Thyroid gland (tissue), 4 donors: Measurements from ENCODE around the gene MKNK1. TPM values are rescaled to one million over a fixed set of nuclear protein-coding genes. Genes with fewer than 3 reads are reported as not detected.
A peak's percentile ranks its signal among the peaks of the same experiment; 100 is the strongest.

Experiments
- DNase-seq, 2 donors: peaks; one replicate each; pipeline ENCODE4 v3.0.0-alpha.2; 2019
- H3K27ac ChIP-seq, 3 donors: fragments of 200-600 bp; sonication (generic); 1 replicate in 2 of 3; 2 replicates in 1 of 3; pipeline ENCODE4 v1.5.1; 2016 to 2019; ENCODE audit warnings: mild to moderate bottlenecking in 1 of 3, moderate library complexity in 1 of 3
- H3K27me3 ChIP-seq: fragments of 200-600 bp; sonication (generic); one replicate; pipeline ENCODE4 v1.5.1; 2019
- H3K36me3 ChIP-seq, 2 donors: fragments of 200-600 bp; sonication (generic); one replicate each; pipeline ENCODE4 v1.5.1; 2016 to 2019
- H3K4me1 ChIP-seq, 2 donors: fragments of 200-600 bp; sonication (generic); one replicate each; pipeline ENCODE4 v1.5.1; 2017 to 2019
- H3K4me3 ChIP-seq, 3 donors: fragments of 200-600 bp; sonication (generic); replicated peaks in 1 of 3; 1 replicate in 2 of 3; 2 replicates in 1 of 3; pipeline ENCODE4 v1.5.1; 2016; ENCODE audit warnings: mild to moderate bottlenecking in 1 of 3
- H3K9me3 ChIP-seq: fragments of 200-600 bp; sonication (generic); one replicate; pipeline ENCODE4 v1.5.1; 2017
- CTCF ChIP-seq, 6 experiments: fragments of 200-600 bp in 3 of 6; fragments of 450-650 bp in 3 of 6; sonication (generic) in 3 of 6; IDR thresholded peaks; one replicate each; pipeline ENCODE4 v1.5.1; 2016 to 2019; ENCODE audit warnings: antibody characterized with exemption in 6 of 6, mild to moderate bottlenecking in 2 of 6, inconsistent platforms in 1 of 6, moderate library complexity in 1 of 6
- POLR2A ChIP-seq, 2 donors: fragments of 450-650 bp; IDR thresholded peaks; one replicate each; pipeline ENCODE4 v1.6.1; 2017; ENCODE audit warnings: antibody characterized with exemption in 2 of 2, mild to moderate bottlenecking in 2 of 2, moderate library complexity in 1 of 2
- WGBS, 2 donors: methylation state at CpG; one replicate each; pipeline ENCODE4 v1.1.5; 2017; 5-methylcytosine and 5-hydroxymethylcytosine counted together
- intact Hi-C: fragments of 100-400 bp; cut with DNase I; formaldehyde crosslinking; loops from one replicate; pipeline ENCODE4 v1.15.1; 2023
- total RNA-seq, 4 donors: library from RNA; depleted of rRNA; stranded (reverse); fragments of >200 nt; gene quantifications; one replicate each; pipeline ENCODE4 v1.2.3, GENCODE V29; 2016

MKNK1 gene
- total RNA-seq, 4 donors from 2014 or later: 20.8 to 29.6 (median 23.4) TPM

GRCh38 chr1:46575778-46576177, 28.3 kb downstream of the MKNK1 start:
- no peak for DNase-seq
- no peaks in the 10 kb centered on the region for H3K4me1 ChIP-seq
- H3K27ac ChIP-seq: no peak overlapping the region
- no peak overlapping the region for H3K4me3 ChIP-seq
- peaks cover 6 to 21% of the 10 kb centered on the region in 2 donors for H3K36me3 ChIP-seq
- TF ChIP-seq POLR2A (IDR thresholded peaks at IDR 0.05) (no peak), CTCF (IDR thresholded peaks at IDR 0.05) (no peak)
- intact Hi-C loops: no loop called here
- no peaks in the 10 kb centered on the region for H3K9me3 ChIP-seq
- 90 to 93% methylated on average over 3 of the region's 3 CpGs for WGBS, 2 donors
- no peaks in the 10 kb centered on the region for H3K27me3 ChIP-seq

- TF ChIP-seq CTCF (IDR thresholded peaks at IDR 0.05): no peak
- no peak for TF ChIP-seq POLR2A (IDR thresholded peaks at IDR 0.05)
- no peaks in the 10 kb centered on the region for H3K27me3 ChIP-seq
- H3K4me1 ChIP-seq: no peaks in the 10 kb centered on the region
- WGBS, 2 donors: 80 to 88% methylated on average over 12 of the region's 12 CpGs
- H3K9me3 ChIP-seq: no peaks in the 10 kb centered on the region
- H3K27ac ChIP-seq: no peak overlapping the region
- peaks cover 6 to 21% of the 10 kb centered on the region in 2 donors for H3K36me3 ChIP-seq
- no peak overlapping the region for H3K4me3 ChIP-seq
- intact Hi-C loops: no loop called here
- no peak for DNase-seq
Measured at GRCh38 chr1:46575300-46575699, 28.8 kb downstream of the MKNK1 start.

GRCh38 chr1:46571691-46572225, 32.3 kb downstream of the MKNK1 start:
- Histone ChIP-seq H3K27me3 (no peaks in the 10 kb centered on the region), H3K36me3 (peaks cover 0 to 3% of the 10 kb centered on the region in 2 donors), H3K27ac (no peak overlapping the region), H3K9me3 (no peaks in the 10 kb centered on the region), H3K4me1 (no peaks in the 10 kb centered on the region), H3K4me3 (no peak overlapping the region)
- DNase-seq: no peak
- 83 to 92% methylated on average over 6 of the region's 6 CpGs for WGBS, 2 donors
- intact Hi-C loops: no loop called here
- TF ChIP-seq CTCF (IDR thresholded peaks at IDR 0.05): no peak
- no peak for TF ChIP-seq POLR2A (IDR thresholded peaks at IDR 0.05)

- WGBS, 2 donors: 53 to 60% methylated on average over 14 of the region's 14 CpGs
- no peak overlapping the region for H3K27ac ChIP-seq
- no peaks in the 10 kb centered on the region for H3K9me3 ChIP-seq
- DNase-seq: peak; percentile 20 to 27
- H3K4me1 ChIP-seq: no peaks in the 10 kb centered on the region
- H3K4me3 ChIP-seq: no peak overlapping the region
- no peaks in the 10 kb centered on the region for H3K36me3 ChIP-seq
- no peaks in the 10 kb centered on the region for H3K27me3 ChIP-seq
- intact Hi-C loops: no loop called here
- TF ChIP-seq CTCF (IDR thresholded peaks at IDR 0.05) (no peak), POLR2A (IDR thresholded peaks at IDR 0.05) (no peak)
Measured at GRCh38 chr1:46569884-46570725, 34.0 kb downstream of the MKNK1 start.

GRCh38 chr1:46569116-46569515, 35.0 kb downstream of the MKNK1 start:
- intact Hi-C loops: no loop called here
- no peak overlapping the region for H3K27ac ChIP-seq
- H3K36me3 ChIP-seq: peaks cover 4 to 5% of the 10 kb centered on the region in 2 donors
- H3K4me1 ChIP-seq: no peaks in the 10 kb centered on the region
- no peak overlapping the region for H3K4me3 ChIP-seq
- no peak for DNase-seq
- 78 to 83% methylated on average over 4 of the region's 4 CpGs for WGBS, 2 donors
- H3K27me3 ChIP-seq: no peaks in the 10 kb centered on the region
- TF ChIP-seq CTCF (IDR thresholded peaks at IDR 0.05) (no peak), POLR2A (IDR thresholded peaks at IDR 0.05) (no peak)
- H3K9me3 ChIP-seq: no peaks in the 10 kb centered on the region
